Caco-2 (cell line): ENCODE results near the gene MOB1A. TPM values are rescaled to one million over a fixed set of nuclear protein-coding genes. Genes with fewer than 3 reads are reported as not detected.

Source experiments
- BruUV-seq: library from RNA; stranded (reverse); fragments of 400-500 nt; replicated peaks from 2 replicates; lab custom pipeline; 2021; lab: Mats Ljungman, UMichigan
- CTCF ChIA-PET: fragments of 300-600 bp; sonication (Branson Sonifier 250); formaldehyde crosslinking; loops from one replicate; lab custom pipeline; 2022; ENCODE audit warnings: antibody characterized with exemption; lab: Charles Lee
- POLR2A ChIA-PET: fragments of 300-600 bp; sonication (Branson Sonifier 250); formaldehyde crosslinking; loops from one replicate; lab custom pipeline; 2022; ENCODE audit warnings: antibody characterized with exemption; lab: Charles Lee
- DNase-seq, 2 experiments: peaks; one replicate each; pipeline versions ENCODE4 v3.0.0 to v3.0.0-alpha.2; 2020 to 2022
- H3K27me3 ChIP-seq: replicated peaks from 2 replicates; pipeline ENCODE4 v1.6.0; 2011; ENCODE audit warnings: low read length; ENCODE audit not compliant: control insufficient read depth, insufficient read depth
- H3K36me3 ChIP-seq: 2 replicates; pipeline ENCODE4 v1.5.1; 2011; ENCODE audit warnings: low read length; ENCODE audit not compliant: control insufficient read depth, insufficient read depth
- H3K4me1 ChIP-seq: fragments of 250-450 bp; sonication (Bioruptor Pico); 2 replicates; pipeline ENCODE4 v1.5.1; 2020; ENCODE audit warnings: mild to moderate bottlenecking
- H3K4me3 ChIP-seq: 2 replicates; pipeline ENCODE4 v1.5.1; 2011; ENCODE audit warnings: low read depth, mild to moderate bottlenecking, control low read depth, low read length
- H3K9me3 ChIP-seq: fragments of 250-450 bp; sonication (Bioruptor Pico); 2 replicates; pipeline ENCODE4 v1.5.1; 2020; ENCODE audit warnings: mild to moderate bottlenecking, moderate library complexity
- H3K27ac Mint-ChIP-seq: one replicate; pipeline ENCODE4 v1.8.0; 2022; ENCODE audit warnings: mixed read lengths; ENCODE audit not compliant: unreplicated experiment
- H3K27me3 Mint-ChIP-seq: one replicate; pipeline ENCODE4 v1.8.0; 2022; ENCODE audit warnings: mixed read lengths; ENCODE audit not compliant: insufficient read depth, unreplicated experiment
- H3K36me3 Mint-ChIP-seq: one replicate; pipeline ENCODE4 v1.8.0; 2022; ENCODE audit warnings: mild to moderate bottlenecking, mixed read lengths; ENCODE audit not compliant: insufficient read depth, unreplicated experiment
- H3K4me1 Mint-ChIP-seq: one replicate; pipeline ENCODE4 v1.8.0; 2022; ENCODE audit warnings: low read depth, mixed read lengths; ENCODE audit not compliant: unreplicated experiment
- H3K4me3 Mint-ChIP-seq: one replicate; pipeline ENCODE4 v1.8.0; 2022; ENCODE audit warnings: mild to moderate bottlenecking, moderate library complexity, mixed read lengths; ENCODE audit not compliant: unreplicated experiment
- H3K9me3 Mint-ChIP-seq: one replicate; pipeline ENCODE4 v1.8.0; 2022; ENCODE audit warnings: mixed read lengths; ENCODE audit not compliant: unreplicated experiment
- intact Hi-C: fragments of 100-400 bp; cut with micrococcal nuclease; formaldehyde crosslinking; loops from one replicate; pipeline ENCODE4 v1.10.0; 2022; ENCODE audit not compliant: unreplicated experiment
- total RNA-seq: library from RNA; stranded (reverse); gene quantifications from 2 replicates; pipeline ENCODE4 v1.2.3, GENCODE V29; 2022
- TF ChIP-seq, protein P1 (sequence below), 2 experiments: fragments of 200-600 bp in 1 of 2; IDR thresholded peaks; 1 replicate in 1 of 2; 2 replicates in 1 of 2; pipeline versions ENCODE4 v1.5.1 to v1.8.0; 2011 to 2022; ENCODE audit warnings: antibody characterized with exemption in 1 of 2, control low read depth in 1 of 2, inconsistent platforms in 1 of 2, low read depth in 1 of 2, low read length in 1 of 2, mild to moderate bottlenecking in 1 of 2, moderate library complexity in 1 of 2; ENCODE audit not compliant: insufficient read depth in 1 of 2, severe bottlenecking in 1 of 2, unreplicated experiment in 1 of 2

MOB1A gene
- total RNA-seq, 1 experiment from 2014 or later: 125 TPM

DNA sequence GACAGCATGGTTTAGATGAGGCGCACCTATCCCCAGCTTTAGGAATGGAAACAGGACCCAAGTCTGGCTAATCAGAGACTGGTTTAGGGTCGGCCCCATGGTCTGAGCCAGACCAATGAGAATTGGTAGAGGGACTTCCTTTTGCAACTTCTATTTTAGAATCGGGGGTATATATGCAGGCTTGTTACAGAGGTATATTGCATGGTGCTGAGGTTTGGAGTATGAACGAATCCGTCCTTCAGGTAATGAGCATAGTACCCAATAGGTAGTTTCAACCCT, 29.5 kb downstream of the MOB1A start:
- Mint-ChIP-seq H3K27me3 (no peaks in the 10 kb centered on the region), H3K27ac (no peak overlapping the region), H3K4me1 (peaks cover 6% of the 10 kb centered on the region), H3K9me3 (no peaks in the 10 kb centered on the region), H3K36me3 (peaks cover 42% of the 10 kb centered on the region), H3K4me3 (no peak overlapping the region)
- no peaks in the 10 kb centered on the region for H3K9me3 ChIP-seq
- intact Hi-C loops: loop anchor here (2.0 to 10.0 kb wide), 3 partner anchors 30 to 214 kb away; partner anchors contain the start of genes MOB1A and MTHFD2
- BruUV-seq: no TSS peak
- no peaks in the 10 kb centered on the region for H3K27me3 ChIP-seq
- TF ChIP-seq, protein P1, sequence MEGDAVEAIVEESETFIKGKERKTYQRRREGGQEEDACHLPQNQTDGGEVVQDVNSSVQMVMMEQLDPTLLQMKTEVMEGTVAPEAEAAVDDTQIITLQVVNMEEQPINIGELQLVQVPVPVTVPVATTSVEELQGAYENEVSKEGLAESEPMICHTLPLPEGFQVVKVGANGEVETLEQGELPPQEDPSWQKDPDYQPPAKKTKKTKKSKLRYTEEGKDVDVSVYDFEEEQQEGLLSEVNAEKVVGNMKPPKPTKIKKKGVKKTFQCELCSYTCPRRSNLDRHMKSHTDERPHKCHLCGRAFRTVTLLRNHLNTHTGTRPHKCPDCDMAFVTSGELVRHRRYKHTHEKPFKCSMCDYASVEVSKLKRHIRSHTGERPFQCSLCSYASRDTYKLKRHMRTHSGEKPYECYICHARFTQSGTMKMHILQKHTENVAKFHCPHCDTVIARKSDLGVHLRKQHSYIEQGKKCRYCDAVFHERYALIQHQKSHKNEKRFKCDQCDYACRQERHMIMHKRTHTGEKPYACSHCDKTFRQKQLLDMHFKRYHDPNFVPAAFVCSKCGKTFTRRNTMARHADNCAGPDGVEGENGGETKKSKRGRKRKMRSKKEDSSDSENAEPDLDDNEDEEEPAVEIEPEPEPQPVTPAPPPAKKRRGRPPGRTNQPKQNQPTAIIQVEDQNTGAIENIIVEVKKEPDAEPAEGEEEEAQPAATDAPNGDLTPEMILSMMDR (IDR thresholded peaks at IDR 0.05; ENCODE audit: insufficient read depth in 1 of 2, low read depth in 1 of 2, low read length in 1 of 2, severe bottlenecking in 1 of 2, unreplicated experiment in 1 of 2): no peak
- CTCF ChIA-PET: interaction anchor here (0.5 to 2.1 kb wide), 4 partner anchors 29 to 101 kb away, joined by 4 to 12 read pairs (median 7); partner anchors contain the start of gene MOB1A
- peaks cover 7% of the 10 kb centered on the region; the same call in 1 of the 2 replicates for H3K4me1 ChIP-seq
- POLR2A ChIA-PET: interaction anchor here (1.6 kb wide), 1 partner anchor 29 kb away, joined by 7 read pairs; no protein-coding TSS in a partner anchor
- DNase-seq: no peak
- H3K4me3 ChIP-seq: peak overlapping the region; percentile 68
- no peaks in the 10 kb centered on the region; the same call in 1 of the 2 replicates for H3K36me3 ChIP-seq

DNA sequence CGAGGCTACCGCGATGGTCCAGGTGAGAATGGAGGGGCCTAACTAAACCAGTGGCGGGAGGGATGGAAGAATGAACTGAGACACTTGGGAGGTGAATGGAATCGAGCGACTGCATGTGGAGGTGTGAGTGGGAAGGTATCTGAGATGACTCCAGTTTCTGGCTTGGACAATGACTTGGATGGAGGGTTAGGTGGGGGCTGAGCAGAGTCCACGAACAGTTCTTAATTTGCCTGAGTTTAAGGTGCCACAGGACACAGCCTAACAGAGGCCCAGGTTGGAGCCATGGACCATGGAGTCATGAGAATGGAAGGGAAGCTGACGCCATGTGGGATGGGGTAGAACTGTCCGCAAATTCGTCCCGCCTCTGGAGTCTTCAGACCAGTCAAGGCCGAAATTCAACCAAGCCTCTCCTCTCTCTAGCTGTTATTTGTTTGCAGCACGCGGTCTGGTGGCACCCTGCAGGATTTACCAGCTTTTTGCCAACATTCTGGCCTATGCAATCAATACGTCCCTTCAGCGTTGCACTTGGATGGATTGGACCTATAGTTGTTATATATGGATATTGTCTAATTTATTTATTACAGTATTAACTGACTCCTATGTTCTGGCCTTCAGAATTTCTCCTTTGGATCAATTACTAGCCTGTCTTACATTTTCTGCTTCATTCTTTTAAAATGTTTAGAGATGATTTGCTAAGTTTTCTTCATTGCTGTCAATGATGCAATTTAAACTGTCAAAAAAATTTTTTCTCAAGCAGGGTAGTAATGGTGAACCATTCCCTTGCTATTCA, 30.0 kb downstream of the MOB1A start:
- Histone ChIP-seq H3K4me3 (peak overlapping the region; percentile 68), H3K36me3 (no peaks in the 10 kb centered on the region; the same call in 1 of the 2 replicates), H3K4me1 (peaks cover 7% of the 10 kb centered on the region; the same call in 1 of the 2 replicates), H3K27me3 (no peaks in the 10 kb centered on the region), H3K9me3 (no peaks in the 10 kb centered on the region)
- H3K4me3 Mint-ChIP-seq: no peak overlapping the region
- no peak for DNase-seq
- CTCF ChIA-PET: interaction anchor here (0.5 to 2.1 kb wide), 6 partner anchors 28 to 327 kb away, joined by 3 to 12 read pairs (median 6); partner anchors contain the start of gene MOB1A
- intact Hi-C loops: loop anchor here (1.0 to 10.0 kb wide), 4 partner anchors 28 to 214 kb away; partner anchors contain the start of genes MOB1A and MTHFD2
- no peaks in the 10 kb centered on the region for H3K9me3 Mint-ChIP-seq
- H3K27me3 Mint-ChIP-seq: no peaks in the 10 kb centered on the region
- POLR2A ChIA-PET: interaction anchor here (0.6 to 1.6 kb wide), 3 partner anchors 28 to 303 kb away, joined by 3 to 8 read pairs (median 7); no protein-coding TSS in a partner anchor
- H3K4me1 Mint-ChIP-seq: peaks cover 6% of the 10 kb centered on the region
- TF ChIP-seq, protein P1 (IDR thresholded peaks at IDR 0.05; ENCODE audit: insufficient read depth in 1 of 2, low read depth in 1 of 2, low read length in 1 of 2, severe bottlenecking in 1 of 2, unreplicated experiment in 1 of 2): no peak
- BruUV-seq: TSS peak; percentile 74
- no peak overlapping the region for H3K27ac Mint-ChIP-seq
- peaks cover 37% of the 10 kb centered on the region for H3K36me3 Mint-ChIP-seq

DNA sequence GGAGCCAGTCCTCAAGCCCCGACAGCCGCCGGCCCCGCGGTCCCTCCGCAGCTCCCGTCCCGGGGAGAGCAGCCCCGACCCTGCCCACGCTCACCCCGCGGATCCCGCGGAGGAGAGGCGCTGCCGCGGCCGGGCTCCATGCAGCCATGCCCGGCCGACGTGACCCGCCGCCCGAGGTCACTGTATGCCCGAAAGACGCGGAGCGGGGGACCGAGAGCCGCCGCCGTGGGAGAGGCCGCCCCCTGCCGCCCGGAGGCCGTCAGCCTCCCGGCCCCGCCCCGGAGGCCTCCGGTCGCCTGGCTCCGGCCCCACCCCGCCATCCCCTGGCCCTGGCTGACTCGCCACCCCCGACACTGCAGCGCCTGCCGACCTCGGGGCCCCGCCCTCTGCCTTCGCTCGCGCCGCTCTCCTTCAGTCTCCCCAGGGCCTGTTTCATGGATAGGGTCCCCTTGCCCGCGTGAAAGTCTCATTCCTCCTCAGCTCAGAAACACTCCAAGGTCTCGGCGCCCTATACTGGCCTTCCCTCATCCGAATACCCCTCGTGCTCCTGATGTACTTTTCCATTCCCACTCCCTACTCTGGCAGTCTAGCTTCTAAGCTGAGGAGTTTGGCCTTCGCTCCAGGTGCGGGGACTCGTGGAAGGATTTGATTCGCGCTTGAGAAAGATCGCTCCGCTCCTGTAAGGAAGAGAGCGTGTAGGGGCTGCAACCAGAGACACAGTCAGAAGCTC, 30.8 kb downstream of the MOB1A start, which contains the start of gene BOLA3:
Gene BOLA3 (minus strand): TSS at position 186 of the 730 bp plus-strand sequence. CDS start 38 bp downstream, at position 148.
- DNase-seq: peak; percentile 93 to 97
- intact Hi-C loops: loop anchor here (1.0 to 10.0 kb wide), 4 partner anchors 28 to 213 kb away; partner anchors contain the start of genes MOB1A and MTHFD2
- Mint-ChIP-seq H3K27me3 (no peaks in the 10 kb centered on the region), H3K9me3 (no peaks in the 10 kb centered on the region), H3K4me1 (peaks cover 6% of the 10 kb centered on the region), H3K4me3 (no peak within 1 kb of the TSS), H3K27ac (no peak within 1 kb of the TSS), H3K36me3 (peaks cover 29% of the 10 kb centered on the region)
- Histone ChIP-seq H3K4me1 (peaks cover 7% of the 10 kb centered on the region; the same call in 1 of the 2 replicates), H3K4me3 (peak within 1 kb of the TSS; percentile 68), H3K36me3 (no peaks in the 10 kb centered on the region; the same call in 1 of the 2 replicates), H3K27me3 (no peaks in the 10 kb centered on the region), H3K9me3 (no peaks in the 10 kb centered on the region)
- TF ChIP-seq, protein P1 (IDR thresholded peaks at IDR 0.05; ENCODE audit: insufficient read depth in 1 of 2, low read depth in 1 of 2, low read length in 1 of 2, severe bottlenecking in 1 of 2, unreplicated experiment in 1 of 2): peak; percentile 58 to 75
- BruUV-seq: no TSS peak
- ChIA-PET CTCF (interaction anchor here (0.7 to 2.1 kb wide), 8 partner anchors 27 to 326 kb away, joined by 3 to 12 read pairs (median 6); partner anchors contain the start of genes MOB1A and STAMBP), POLR2A (interaction anchor here (0.6 to 1.6 kb wide), 6 partner anchors 28 to 319 kb away, joined by 3 to 9 read pairs (median 6); partner anchors contain the start of genes MOB1A and STAMBP)
